GM12865 (cell line): ENCODE results near the gene MLEC.

Source experiments
- DNase-seq: peaks from one replicate; pipeline ENCODE4 v3.0.0; 2010; ENCODE audit warnings: low read depth
- H3K4me3 ChIP-seq: 2 replicates; pipeline ENCODE4 v1.5.1; 2011; ENCODE audit warnings: mild to moderate bottlenecking, low read depth, low read length, control low read depth
- CTCF ChIP-seq: IDR thresholded peaks from 2 replicates; pipeline ENCODE4 v1.5.1; 2011; ENCODE audit warnings: low read length, control low read depth, low read depth, inconsistent platforms; ENCODE audit not compliant: insufficient read depth; ENCODE audit errors: missing control alignments

The MLEC gene

DNA sequence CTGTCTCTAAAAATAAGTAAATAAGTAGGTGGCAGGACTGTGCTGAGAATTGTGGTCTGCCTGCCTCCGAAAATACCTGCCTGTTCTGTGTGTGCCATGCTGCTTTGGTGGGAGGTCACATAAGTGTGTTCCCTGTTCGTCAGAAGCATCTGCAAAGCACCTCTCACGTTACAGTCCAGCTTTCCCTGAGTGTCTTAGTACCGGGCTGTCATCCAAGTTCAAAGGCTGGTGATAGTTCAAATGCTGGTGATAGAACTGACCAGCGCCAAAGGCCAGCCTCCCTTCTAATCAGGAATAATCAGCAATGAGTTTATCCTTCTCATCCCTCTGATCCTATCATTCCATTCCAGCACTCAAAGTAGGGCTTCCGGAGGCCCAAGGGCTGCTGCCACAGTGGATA, 40.9 kb upstream of the MLEC start:
- TF ChIP-seq CTCF, result no peak
- no peak overlapping the region for H3K4me3 ChIP-seq
- no peak for DNase-seq

GRCh38 chr12:120647375-120647755, 39.6 kb upstream of the MLEC start:
- DNase-seq, result no peak
- no peak overlapping the region for H3K4me3 ChIP-seq
- no peak for TF ChIP-seq CTCF

GRCh38 chr12:120649442-120650232, 37.3 kb upstream of the MLEC start:
- no peak for DNase-seq
- TF ChIP-seq CTCF, result no peak
- H3K4me3 ChIP-seq, result peak overlapping the region; percentile 19

DNA sequence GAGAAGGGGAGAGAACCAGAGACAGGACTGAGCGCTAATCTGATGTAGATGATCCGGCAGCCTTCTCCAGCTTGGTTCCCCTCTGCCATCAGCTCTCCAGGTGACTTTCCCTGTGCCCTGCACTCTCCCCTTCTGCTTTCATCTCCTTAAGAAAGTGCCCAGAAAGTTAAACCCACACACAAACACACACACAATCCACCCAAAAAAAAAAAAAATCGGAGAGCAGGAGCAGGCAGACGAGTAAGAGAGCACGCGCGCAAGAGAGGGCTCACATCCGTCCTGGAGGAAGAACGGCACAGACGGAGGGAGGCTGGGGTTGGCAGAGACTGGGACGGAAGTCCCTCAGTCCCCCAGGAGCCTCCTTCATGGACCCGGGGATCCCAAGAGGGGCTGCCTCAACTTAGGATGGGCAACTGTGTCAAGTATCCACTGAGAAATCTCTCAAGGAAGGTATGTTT, 36.7 kb upstream of the MLEC start:
- no peak overlapping the region for H3K4me3 ChIP-seq
- TF ChIP-seq CTCF, result no peak
- no peak for DNase-seq

- no peak overlapping the region for H3K4me3 ChIP-seq
- no peak for DNase-seq
- no peak for TF ChIP-seq CTCF
These were observed 35.1 kb upstream of the MLEC start for GRCh38 chr12:120651821-120652220.

GRCh38 chr12:120652656-120653435, 34.1 kb upstream of the MLEC start:
- TF ChIP-seq CTCF, result no peak
- H3K4me3 ChIP-seq, result no peak overlapping the region
- no peak for DNase-seq
